HG03565 (cell line): Measurements from ENCODE around the gene TMEM273.

Source experiments
- ATAC-seq: cut with Tn5 transposase; IDR thresholded peaks from one replicate; pipeline ENCODE4 v1.9.1; 2021; ENCODE audit warnings: mild to moderate bottlenecking, moderate library complexity; ENCODE audit not compliant: unreplicated experiment

TMEM273 gene

GRCh38 chr10:49187950-49188761 lies at the start of gene TMEM273:
TMEM273 (minus strand) TSS chr10:49188391; CDS start chr10:49188336, 55 bp downstream.
- peak; percentile 68 for ATAC-seq

- no peak for ATAC-seq
These were observed 49.8 kb upstream of the TMEM273 start for GRCh38 chr10:49237985-49238384.

GRCh38 chr10:49235392-49235791 lies 47.2 kb upstream of the TMEM273 start:
- no peak for ATAC-seq

GRCh38 chr10:49231086-49231820 lies 43.1 kb upstream of the TMEM273 start:
- ATAC-seq, result no peak

GRCh38 chr10:49230004-49230403 lies 41.8 kb upstream of the TMEM273 start:
- ATAC-seq, result no peak

GRCh38 chr10:49228677-49229076 lies 40.5 kb upstream of the TMEM273 start:
- no peak for ATAC-seq

- ATAC-seq, result no peak
These were observed 39.2 kb upstream of the TMEM273 start for GRCh38 chr10:49227406-49227805.

GRCh38 chr10:49226594-49226993 lies 38.4 kb upstream of the TMEM273 start:
- ATAC-seq, result no peak

- no peak for ATAC-seq
These were observed 37.2 kb upstream of the TMEM273 start for GRCh38 chr10:49225218-49225876.

- ATAC-seq, result no peak
These were observed 35.0 kb upstream of the TMEM273 start for GRCh38 chr10:49223205-49223604.

GRCh38 chr10:49222170-49222569 lies 34.0 kb upstream of the TMEM273 start:
- no peak for ATAC-seq

- ATAC-seq, result no peak
These were observed 32.5 kb upstream of the TMEM273 start for GRCh38 chr10:49220679-49221078.

- ATAC-seq, result no peak
These were observed 31.8 kb upstream of the TMEM273 start for GRCh38 chr10:49220031-49220430.

- ATAC-seq, result no peak
These were observed 31.1 kb upstream of the TMEM273 start for GRCh38 chr10:49219248-49219647.

GRCh38 chr10:49218480-49218879 lies 30.3 kb upstream of the TMEM273 start:
- no peak for ATAC-seq

GRCh38 chr10:49217645-49218044 lies 29.5 kb upstream of the TMEM273 start:
- ATAC-seq, result no peak

- ATAC-seq, result no peak
These were observed 25.0 kb upstream of the TMEM273 start for GRCh38 chr10:49213211-49213610.

GRCh38 chr10:49212783-49213182 lies 24.6 kb upstream of the TMEM273 start:
- ATAC-seq, result no peak

- ATAC-seq, result no peak
These were observed 23.9 kb upstream of the TMEM273 start for GRCh38 chr10:49212076-49212475.

- ATAC-seq, result no peak
These were observed 20.8 kb upstream of the TMEM273 start for GRCh38 chr10:49208996-49209395.

GRCh38 chr10:49207936-49208487 lies 19.8 kb upstream of the TMEM273 start:
- ATAC-seq, result no peak
